GM23338 (cell line): ENCODE measurements around the gene PPFIBP2.
A peak's percentile ranks its signal among the peaks of the same experiment; 100 is the strongest.

ENCODE experiments used
- POLR2AphosphoS5 ChIP-seq: IDR thresholded peaks from 2 replicates; pipeline ENCODE4 v1.6.1; 2016; ENCODE audit warnings: antibody characterized with exemption, low read depth
- ZNF331 ChIP-seq: fragments of 250-450 bp; sonication (Bioruptor Pico); IDR thresholded peaks from 2 replicates; pipeline ENCODE4 v1.5.0; 2020; ENCODE audit warnings: low read depth, mild to moderate bottlenecking, moderate library complexity
- TF ChIP-seq, protein P1 (sequence below), 2 experiments: fragments of 200-600 bp in 1 of 2; sonication (generic) in 1 of 2; conservative IDR thresholded peaks; 2 replicates each; pipeline versions ENCODE4 v1.5.1 to v1.6.1; 2016 to 2017; ENCODE audit warnings: antibody characterized with exemption in 2 of 2, low read depth in 2 of 2, mild to moderate bottlenecking in 2 of 2, moderate library complexity in 1 of 2

DNA sequence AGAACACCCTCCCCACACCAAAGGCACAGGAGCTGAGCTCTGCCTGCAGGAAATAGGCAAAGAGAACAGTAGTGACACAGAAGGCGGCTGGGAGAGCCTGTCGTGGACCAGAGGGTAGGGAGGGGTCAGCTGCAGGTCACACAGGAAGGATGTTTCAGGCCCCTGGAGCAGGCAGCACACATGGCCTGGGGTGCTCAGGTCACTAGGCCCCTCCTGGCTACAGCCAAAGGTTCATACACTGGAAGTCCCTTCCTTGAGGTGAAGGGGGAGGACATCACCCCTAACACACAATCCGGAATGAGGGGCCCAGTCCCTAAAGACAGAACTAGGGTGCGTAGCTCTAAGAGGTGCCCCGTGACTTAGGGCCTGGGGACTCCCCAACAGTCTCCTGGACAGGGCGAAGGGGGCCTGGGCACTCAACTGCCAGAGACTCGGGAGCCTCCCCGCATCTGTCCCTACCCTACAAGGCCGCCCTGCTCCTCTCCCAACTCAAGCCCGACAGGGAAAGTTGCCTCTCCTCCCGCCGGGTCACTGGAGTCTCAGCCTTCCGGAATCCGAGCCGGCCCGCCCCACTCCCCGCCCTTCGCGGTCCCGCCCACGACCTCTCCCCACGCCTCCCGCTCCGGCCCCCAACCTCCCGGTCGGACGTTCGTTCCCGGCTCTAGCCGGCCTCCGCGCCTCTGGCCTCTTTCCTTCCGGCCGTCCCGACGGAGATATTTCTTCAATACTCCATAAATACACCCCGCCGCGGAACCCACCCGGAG, 159.3 kb downstream of the PPFIBP2 start, which contains the start of gene CYB5R2:
- TF ChIP-seq, protein P1, sequence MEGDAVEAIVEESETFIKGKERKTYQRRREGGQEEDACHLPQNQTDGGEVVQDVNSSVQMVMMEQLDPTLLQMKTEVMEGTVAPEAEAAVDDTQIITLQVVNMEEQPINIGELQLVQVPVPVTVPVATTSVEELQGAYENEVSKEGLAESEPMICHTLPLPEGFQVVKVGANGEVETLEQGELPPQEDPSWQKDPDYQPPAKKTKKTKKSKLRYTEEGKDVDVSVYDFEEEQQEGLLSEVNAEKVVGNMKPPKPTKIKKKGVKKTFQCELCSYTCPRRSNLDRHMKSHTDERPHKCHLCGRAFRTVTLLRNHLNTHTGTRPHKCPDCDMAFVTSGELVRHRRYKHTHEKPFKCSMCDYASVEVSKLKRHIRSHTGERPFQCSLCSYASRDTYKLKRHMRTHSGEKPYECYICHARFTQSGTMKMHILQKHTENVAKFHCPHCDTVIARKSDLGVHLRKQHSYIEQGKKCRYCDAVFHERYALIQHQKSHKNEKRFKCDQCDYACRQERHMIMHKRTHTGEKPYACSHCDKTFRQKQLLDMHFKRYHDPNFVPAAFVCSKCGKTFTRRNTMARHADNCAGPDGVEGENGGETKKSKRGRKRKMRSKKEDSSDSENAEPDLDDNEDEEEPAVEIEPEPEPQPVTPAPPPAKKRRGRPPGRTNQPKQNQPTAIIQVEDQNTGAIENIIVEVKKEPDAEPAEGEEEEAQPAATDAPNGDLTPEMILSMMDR (conservative IDR thresholded peaks at IDR 0.05; ENCODE audit: low read depth in 2 of 2), result no peak
- TF ChIP-seq POLR2AphosphoS5 (peak; percentile 61; the same call in 1 of the 2 replicates), ZNF331 (CRISPR knock-in tag) (no peak)
